Suppressor macrophage treated with lipopolysaccharide for 4 hours (primary cell): ENCODE data around the gene B3GLCT.

Experiments
- DNase-seq: peaks from one replicate; pipeline ENCODE4 v3.0.0-alpha.2; 2020

The B3GLCT gene

DNA sequence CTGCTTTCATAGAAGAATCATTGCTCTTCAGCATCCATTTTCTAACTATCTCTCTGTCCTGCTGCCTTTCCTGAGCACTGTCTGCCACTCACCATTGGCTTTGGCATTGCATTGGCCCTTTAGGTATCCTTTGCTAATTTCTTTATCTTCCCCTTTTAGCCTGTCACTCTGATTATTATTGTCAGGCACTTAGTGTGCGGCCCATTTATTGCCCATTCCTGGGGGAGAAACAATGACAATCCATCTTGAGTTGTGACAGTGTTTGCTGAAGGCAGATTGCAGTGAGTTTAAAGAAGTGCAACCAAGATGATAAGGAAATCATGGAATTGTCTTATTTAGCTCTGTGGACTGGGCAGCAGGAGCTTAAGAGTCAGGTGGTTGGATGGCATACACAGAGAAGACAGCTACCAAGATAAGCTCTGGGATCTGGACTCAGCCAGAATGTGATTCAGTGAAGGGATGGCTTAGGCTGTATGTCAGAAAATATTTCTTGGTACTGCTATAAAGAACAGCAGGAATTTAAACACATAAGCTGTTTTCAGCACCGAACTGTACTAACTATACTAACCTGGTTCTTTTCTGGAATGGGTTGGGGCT lies 25.3 kb downstream of the B3GLCT start:
- DNase-seq, result no peak

DNA sequence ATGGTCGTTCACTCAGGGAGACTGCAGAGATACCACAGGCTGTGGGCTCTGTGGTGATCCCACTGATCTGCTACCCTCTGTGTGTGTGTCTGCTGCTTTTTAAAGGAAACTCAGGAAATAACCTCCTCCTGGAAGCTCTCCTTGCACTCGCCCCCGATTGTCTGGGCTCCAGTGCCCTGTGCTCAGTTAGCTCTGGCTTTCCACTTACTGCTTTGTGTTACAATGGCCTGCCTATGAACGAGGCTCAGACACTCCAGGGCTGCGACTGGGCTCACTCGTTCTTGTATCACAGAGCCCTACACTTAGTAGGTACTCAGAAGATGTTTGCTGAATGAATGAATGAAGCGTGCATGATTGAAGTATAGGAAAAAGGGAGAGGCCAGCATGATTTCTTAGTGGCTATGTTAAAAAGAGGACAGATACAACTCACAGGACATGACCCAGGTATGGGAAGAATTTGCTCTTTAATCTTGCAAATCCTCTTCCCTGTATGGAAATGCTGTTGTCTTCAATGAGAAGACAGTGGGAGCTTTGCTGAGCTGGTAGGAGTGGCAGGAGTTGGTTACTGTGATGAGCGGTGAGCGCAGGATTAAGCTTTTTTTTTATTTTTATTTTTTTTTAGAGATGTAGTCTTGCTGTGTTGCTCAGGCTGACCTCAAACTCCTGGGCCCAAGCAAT lies 26.4 kb downstream of the B3GLCT start:
- no peak for DNase-seq

DNA sequence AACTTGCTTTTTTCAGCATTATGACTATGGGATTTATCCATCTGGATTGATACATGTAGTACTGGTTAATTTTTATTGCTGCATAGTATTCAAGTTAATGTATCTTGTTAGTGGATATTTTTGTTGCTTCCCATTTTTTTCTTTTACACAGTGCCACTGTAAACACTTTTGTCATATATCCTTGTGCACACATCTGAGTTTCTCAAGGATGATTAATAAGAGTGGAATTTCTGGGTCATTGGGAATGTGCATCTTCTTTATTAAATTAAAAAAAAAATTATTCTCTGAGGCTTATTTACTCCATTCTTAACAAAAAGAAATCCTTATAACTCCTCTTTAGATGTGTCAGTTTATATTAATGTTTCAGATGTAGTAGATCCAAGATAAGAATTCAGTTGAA lies 27.3 kb downstream of the B3GLCT start:
- DNase-seq, result no peak

DNA sequence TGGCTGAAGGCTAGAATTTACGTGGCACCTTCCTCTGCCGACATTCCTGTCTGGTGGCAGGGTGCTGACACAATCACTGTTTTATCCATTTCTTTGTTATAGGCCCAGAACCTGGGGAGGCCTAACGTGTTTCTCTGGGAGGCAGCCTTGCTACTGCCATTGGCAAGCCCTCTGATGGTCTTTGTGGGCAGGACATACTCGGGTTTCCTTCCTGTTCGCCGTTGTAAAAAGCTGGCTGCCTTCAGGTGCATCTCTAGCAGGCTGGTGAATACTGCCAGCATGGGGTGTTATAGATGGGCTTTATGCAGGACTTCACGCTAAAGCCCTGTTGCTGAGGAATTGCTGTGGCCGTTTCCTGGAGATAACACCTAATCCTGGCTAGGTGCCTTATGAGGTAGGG lies 28.1 kb downstream of the B3GLCT start:
- no peak for DNase-seq

DNA sequence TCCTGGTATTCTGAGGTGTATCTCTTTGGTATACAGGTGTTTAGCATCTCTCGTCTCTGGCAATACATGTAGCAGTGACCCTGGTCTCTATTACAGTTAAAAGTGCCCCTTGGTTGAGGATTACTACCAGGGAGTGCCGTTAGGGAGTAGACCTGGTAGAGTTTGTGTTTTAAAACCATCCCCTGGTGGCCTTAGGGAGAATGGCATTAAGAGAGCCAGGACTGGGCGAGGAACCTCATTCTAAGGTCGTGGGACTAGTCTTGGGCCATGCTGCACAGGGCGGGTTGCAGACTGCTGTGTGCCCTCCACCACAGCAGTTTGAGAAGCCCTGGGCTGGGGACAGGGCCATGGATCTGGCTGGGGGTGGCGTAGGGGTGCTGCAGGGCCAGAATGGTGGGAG lies 35.0 kb downstream of the B3GLCT start:
- no peak for DNase-seq

DNA sequence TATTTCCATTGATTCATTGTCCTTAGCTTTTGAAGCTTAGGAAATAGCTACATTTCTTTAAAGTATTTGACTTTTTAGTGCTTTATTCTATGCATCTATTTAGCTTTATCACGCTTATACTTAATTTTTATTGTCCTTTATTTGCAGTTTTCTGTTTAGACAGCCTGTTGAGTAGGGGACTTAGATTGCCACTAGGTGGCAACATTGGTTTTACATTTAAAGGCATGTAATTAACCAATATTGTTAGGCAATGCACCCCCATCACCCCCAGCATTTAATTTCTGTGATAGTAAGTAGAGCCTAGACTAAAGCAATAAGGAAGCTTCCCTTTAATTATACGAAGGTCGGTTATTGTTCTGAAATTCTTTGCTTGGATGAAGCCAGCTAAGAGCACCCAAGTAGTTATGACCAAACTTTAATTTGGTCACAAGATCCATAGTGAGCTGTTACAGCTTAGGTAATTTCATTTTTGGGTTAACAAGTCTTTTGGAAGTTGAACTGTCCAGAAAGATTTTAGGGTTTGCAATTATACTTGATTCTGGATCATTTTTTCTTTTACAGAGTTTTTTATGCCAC lies 36.5 kb downstream of the B3GLCT start:
- peak; percentile 59 for DNase-seq

DNA sequence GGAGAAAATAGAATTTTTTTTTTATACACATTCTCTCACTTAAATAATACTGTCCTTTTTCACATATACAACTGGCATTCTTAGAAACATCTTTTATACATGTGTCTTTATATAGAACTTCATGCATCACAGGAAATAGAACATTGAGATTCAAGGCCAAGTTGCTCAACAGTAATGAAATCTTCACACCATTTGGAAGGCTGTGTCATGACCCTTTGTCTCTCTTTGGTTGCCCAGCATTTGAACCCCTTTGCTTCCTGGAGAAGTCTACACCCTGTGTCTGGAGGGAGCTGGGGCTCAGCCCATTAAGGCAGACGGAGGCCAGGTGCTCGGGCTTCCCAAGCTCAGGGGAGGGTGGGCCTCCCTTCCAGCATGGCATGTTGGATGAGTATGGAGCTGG lies 41.1 kb downstream of the B3GLCT start:
- DNase-seq, result no peak

DNA sequence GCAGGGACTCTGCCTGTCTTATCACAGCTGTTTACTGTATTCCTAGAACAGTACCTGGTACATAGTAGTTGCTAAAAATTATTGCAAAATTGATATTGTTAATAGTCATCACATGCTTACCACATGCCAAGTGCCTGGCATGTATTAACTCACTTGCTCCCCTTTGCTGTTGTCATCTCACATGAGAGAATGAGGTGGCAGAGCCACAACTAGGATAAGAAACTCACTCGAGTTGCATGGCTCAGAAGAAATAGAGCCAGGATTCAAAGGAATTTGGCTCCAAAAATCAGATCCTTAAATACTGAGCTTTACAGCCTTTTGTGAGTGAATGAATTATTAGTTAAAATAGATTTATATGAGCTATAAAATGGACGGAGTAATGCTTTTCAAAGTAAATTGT lies 42.6 kb downstream of the B3GLCT start:
- DNase-seq, result peak; percentile 2

DNA sequence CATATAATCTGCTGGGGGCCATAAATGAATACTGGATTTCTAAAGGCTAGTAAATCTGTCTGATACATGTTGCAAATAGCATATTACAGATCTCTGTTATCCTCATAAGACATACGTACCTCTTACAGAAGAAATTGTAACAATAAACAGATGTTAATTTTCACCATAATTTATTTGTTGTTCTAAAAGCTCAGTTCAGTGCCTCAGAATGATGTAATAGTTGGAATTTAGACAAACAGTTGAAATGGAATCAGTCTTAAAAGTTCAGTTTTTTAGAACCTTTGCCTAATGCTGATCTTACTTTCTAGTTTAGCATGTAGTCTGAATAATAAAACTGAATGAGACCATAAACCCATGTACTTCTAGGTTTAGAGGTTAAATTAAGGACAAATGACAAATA lies 43.1 kb downstream of the B3GLCT start:
- DNase-seq, result no peak

DNA sequence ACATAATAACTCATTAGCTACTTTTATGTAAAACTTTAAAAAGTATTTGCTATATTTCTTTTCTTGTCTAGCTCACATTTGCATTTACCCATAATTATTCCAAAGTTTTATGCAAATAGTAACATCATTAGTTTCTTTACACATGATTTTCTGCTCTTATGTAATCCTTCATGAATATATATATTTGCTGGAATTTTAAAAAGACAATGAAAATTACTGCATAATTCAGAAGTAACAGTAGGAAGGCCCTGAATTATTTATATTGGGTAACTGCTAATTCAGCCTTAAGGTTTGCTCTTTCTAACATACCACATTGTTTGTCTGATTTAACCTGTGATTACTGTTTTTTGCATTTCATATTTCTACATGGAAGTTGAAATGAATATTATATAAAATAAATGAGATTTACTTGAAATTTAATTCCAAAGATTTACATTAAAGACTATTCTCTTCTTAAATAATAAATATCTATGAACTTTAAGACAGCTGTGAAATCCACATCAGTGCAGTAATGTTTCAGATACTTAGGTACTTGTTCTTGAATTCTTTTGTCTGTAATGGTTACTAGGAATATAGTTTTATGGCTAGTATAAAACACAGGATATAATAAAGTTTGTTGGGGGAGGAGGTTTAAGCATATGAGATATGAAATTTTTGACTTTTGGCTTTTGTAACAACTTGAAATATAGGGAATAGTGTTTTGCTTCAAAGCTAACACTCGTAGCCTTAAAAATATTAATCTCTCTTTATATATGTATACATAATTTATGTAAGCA lies 46.0 kb downstream of the B3GLCT start:
- no peak for DNase-seq

DNA sequence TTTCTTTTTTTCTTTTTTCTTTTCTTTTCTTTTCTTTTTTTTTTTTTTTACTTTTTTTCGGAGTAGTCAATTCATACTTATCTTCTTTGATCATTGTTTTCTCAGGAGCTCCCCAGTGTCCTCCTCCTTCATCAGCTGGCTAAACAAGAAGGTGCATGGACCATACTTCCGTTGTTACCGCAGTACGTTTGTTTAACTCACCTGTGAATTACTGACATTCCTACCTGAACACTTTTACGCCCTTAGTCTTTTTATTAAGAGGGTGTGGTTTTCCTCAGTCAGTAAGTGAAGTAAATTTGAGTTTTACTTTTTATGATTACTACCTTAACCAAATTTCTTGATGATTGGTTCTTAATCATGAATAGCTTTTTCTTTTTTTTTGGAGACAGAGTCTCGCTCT lies 47.1 kb downstream of the B3GLCT start:
- DNase-seq, result no peak

DNA sequence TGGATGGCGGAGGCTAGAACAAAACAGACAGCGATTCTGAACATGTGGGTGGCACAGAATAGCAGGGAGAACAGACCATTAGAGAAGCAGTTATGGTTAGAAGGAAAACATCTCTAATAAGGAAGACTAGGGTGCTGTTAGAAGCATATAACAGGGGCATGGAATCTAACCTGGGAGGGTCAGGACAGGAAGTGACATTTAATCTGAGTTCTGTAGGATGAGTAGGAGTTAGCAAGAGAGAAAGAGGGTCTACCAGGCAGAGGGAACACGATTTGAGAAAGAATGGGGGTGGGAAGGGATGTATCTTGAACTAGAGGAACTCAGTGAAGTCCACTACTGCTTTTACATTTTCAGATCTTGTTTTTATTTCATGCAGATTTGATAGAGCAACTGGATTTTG lies 48.6 kb downstream of the B3GLCT start:
- no peak for DNase-seq

DNA sequence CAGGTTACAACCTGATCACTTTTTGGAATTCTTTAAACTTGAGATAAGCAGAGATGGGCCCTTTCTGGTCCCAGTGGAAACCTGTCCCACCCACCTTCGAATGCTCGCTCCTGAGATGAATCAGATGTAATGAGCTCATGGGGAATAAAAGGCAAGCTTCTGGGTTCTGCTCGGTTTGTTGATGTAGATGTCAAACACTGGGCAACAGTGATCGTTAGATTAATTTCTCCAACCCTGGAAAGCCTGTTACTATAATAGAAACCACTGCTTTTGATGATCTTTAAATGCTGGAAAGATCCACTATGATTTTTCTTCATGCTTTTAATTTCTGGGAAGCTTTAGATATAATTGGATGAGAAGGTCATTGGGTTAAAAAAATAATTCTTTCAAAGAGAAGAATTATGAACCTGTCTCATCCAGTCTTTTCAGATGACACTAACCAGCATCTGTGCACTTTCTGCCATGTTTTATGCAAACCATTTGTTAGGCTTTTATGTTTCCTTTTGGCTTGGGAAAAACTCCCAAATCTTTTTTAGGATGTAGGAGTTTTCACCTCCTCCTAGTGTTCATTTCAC lies 49.3 kb downstream of the B3GLCT start:
- DNase-seq, result no peak

DNA sequence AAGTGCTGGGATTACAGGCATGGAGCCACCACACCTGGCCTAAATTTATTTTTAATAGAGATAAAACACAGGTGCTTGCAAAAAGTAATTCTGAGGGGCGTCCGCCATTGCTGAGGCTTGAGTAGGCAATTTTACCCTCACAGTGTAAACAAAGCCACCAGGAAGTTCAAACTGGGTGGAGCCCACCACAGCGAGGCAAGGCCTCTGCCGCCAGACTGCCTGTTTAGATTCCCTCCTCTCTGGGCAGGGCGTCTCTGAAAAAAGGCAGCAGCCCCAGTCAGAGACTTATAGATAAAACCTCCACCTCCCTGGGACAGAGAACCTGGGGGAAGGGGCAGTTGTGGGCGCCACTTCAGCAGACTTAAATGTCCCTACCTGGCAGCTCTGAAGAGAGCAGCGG lies 50.7 kb downstream of the B3GLCT start:
- no peak for DNase-seq

DNA sequence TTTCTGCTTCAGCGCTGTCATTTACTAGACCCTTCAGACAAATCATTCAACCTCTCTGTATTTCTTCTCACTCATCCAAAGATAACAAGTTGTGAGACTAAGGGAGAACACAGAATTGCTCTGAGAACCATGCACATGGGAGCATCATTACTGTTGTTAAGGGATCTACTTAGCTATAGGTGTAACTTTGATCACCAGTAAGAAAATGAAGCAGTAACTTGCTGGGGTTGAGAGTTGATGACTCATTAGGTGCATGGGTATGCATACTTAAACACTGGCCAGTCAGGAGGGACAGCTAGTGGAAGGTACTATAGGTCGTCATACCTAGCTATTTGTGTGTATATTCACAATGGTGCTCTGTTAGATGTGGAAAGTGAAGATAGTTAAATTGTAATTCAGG lies 61.5 kb downstream of the B3GLCT start:
- no peak for DNase-seq

DNA sequence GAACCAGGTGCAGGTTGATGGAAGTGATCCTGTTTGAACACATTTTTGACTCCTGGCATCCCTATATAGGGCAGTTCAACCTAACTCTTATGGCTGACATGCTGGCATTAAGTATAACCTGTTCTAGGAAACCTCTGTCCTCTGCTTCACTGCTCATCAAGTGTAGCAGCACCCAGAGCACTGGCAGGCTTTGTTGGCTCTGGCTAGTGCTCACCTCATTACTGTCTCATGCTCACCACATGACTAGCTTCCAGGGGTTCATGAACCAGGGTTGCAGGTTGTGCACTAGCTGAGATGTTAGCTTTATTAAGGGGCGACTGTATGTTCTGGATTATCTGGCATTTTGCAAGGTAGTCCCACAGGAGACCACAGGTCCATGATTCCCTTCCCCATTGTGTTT lies 63.6 kb downstream of the B3GLCT start:
- no peak for DNase-seq

DNA sequence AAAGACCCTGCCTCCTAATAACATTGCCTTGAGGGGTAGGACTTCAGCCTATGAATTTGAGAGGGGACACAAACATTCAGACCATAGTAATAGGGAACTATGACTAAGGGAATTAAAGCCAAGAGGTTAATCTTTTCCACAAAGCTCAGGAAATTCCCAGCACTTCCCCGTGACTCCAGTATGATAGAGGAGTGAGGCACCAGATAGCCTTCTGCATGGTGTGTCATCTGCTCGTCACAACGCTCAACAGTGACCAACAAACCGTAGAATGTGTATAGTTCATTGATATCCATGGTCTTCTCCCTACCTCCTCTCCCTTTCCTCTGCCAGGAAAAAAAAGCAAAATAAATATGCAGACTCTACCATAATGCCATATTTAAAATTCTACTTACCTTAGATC lies 64.4 kb downstream of the B3GLCT start:
- no peak for DNase-seq

DNA sequence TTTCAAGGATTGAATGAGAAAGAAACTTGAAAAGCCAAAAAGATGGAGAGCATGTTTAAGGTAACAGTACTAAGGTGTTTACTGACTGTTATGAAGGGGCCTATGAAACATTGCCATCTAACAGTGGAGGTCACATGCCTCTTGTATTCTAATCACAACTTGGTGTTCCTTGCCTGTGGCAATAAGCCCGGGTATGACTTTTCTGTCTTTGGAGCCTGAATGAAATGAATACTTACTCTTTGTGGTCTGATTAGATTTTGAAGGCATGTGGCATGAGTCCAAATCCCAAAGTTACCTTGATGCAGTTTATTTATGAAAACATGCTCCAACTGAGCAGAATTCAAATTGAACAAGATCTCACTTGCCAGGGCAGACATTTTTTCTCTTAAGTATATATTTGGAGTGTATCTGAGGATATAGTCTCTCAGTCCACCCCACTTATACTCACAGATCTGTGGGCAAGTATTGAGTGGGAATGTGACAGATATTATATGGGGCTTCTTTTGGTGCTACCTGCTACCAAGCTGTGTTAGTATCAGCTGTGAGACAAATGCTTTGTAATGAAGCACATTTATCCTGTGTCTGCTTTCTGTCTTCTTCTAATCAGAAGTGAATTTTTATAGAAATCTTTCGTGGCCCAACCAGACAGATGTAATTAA lies 67.5 kb downstream of the B3GLCT start:
- DNase-seq, result no peak

DNA sequence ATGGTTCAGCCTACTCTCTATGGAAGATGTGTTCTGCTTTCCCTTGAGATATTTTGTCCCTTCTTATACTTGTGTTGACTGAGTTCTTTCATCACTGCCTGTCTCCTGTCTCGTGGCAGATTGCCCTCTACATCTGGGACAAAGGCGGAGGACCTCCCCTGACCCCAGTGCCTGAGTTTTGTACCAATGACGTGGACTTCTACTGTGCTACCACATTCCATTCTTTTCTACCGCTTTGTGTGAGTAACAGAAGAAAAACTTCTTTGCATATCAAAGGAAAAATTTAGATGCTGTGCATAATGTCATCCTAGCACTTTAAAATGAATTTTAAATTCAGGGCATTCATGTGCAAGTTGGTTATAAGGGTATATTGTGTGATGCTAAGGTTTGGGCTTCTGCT lies 74.6 kb downstream of the B3GLCT start:
- no peak for DNase-seq

DNA sequence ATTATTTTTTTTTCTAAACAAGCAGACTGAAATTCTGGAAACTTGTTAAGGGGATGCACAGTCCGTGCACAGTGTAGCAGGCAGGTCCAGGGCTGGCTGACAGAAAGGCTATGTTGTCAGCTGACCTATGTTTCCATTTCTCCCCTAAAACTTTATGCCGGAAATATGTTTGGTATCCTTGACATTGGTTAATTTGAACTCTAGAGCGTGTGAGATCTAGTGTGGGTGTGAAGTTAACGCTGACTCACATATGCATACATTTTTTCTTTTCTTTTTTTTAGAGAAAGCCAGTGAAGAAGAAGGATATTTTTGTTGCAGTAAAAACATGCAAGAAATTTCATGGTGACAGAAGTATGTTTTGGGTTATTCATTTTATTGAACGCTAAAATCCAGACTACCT lies 76.6 kb downstream of the B3GLCT start:
- no peak for DNase-seq

DNA sequence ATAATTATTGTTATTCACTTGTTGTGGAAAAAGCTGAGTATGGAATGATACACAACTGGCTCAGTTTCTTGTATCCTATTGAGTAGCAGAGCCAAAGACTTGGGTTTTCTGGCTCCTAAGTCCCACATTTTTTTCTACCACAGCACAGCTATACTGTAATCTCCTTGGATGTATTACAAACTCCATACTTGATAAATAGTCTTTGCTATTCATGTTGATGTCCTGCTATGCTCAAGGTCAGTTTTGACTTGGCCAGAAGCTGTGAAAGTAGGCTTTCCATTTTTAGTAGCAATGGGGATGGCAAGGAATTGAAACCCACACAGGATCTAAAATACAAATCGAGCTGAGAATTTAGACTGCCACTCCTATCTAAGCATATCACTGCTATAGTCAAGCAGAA lies 79.1 kb downstream of the B3GLCT start:
- DNase-seq, result no peak

DNA sequence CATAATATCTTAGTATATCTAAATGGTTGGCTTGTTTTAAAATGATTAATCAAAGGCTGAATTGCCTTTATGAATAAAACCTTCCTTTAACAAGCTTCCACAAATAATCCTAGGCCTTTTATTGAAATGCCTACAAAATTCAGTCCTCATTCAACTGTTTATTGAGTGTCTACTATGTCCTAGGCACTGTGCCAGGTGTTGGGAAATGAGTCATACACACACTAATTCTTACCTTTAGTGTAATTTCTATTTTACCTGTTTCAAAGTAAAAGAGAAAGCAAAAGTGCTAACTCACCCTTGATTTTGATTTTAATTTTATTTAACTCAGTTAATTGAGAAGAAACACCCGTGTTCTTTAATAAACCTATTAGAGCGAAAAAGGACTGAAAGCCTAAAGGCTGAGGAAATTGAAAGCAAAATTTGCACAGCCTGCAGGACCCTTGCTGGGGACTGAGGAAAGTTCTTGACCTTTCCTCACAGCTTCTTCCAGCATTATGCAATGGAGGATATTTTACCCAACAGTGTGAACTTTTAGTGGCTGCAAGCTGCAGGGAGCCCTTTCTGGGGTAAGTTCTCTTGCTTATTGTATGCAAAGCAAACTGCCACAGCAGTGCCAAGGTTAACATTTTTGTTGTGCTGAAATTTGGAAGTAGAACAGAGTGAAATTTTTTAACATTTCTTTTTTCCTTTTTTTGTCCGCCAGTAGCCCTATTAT lies 83.1 kb downstream of the B3GLCT start:
- DNase-seq, result peak; percentile 11

DNA sequence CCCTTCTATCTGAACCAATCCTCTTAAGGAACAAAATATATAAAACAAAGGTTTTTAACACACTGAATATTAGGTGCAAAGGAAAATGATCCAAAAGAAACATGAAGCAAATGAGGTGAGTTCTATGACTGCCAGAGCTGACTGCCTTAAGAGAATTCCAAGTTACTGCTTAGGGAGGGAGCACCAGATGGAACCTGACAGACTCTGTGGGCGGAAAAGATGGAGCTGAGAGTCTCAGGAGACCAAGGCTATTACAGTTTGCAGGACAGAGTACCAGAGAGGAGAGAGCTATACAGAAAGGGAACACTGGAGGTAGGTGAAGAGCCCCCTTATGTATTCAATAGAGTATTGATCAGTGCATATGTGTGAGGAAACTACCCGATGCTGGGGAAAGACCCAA lies 87.2 kb downstream of the B3GLCT start:
- DNase-seq, result no peak
